Measurements from ENCODE around the gene STRN3. TPM values are rescaled to one million over a fixed set of nuclear protein-coding genes. Genes with fewer than 3 reads are reported as not detected.
A peak's percentile ranks its signal among the peaks of the same experiment; 100 is the strongest.
"Not testable (repeated sequence)": the region's sequence is repeated elsewhere in the genome, so short reads cannot be mapped to it uniquely, and the experiment has no call there.

The STRN3 gene
- total RNA-seq, 2 donors from 2014 or later, result 22.5 to 25.9 TPM

DNA sequence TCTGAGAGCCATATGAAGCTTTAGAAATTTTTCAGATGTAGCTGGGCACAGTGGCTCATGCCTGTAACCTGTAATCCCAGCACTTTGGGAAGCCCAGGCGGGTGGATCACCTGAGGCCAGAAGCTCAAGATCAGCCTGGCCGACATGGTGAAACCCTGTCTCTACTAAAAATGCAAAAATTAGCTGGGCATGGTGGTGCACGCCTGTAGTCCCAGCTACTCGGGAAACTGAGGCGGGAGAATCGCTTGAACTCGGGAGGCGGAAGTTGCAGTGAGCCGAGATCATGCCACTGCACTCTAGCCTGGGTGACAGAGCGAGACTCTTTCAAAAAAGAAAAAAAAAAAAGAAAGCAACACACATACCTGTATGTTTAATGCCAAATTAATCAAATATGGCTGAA, 16.7 kb upstream of the STRN3 start:
- not testable (repeated sequence) for H3K27ac Mint-ChIP-seq; DNase-seq (ENCODE audit: low spot score in 2 of 2)

DNA sequence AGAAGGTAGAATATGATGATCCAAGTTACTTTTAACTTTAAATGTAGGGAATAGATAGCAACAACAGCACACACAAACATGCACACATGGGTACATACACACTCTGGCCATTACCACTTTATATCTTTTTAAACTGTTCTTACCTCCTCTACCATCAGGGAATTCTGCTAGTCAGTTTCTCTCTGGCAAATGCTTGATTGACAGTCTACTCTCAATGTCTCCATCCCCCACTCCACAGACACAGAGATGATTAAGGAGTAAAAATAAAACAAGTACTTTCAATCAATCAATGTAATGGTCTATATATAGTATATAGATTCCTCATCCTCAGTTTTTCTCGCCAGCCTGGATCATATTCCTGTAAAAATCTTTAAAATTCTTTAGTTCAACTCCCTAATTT, 16.1 kb upstream of the STRN3 start:
- H3K9me3 Mint-ChIP-seq, result no peaks in the 10 kb centered on the region
- H3K36me3 Mint-ChIP-seq, result no peaks in the 10 kb centered on the region
- H3K27ac Mint-ChIP-seq, result no peak overlapping the region
- ATAC-seq, result no peak
- no peak for DNase-seq (ENCODE audit: low spot score in 2 of 2)

More for the DNA sequence above, 16.7 kb upstream of the STRN3 start:
- not testable (repeated sequence) for H3K9me3 Mint-ChIP-seq, ATAC-seq, H3K36me3 Mint-ChIP-seq

DNA sequence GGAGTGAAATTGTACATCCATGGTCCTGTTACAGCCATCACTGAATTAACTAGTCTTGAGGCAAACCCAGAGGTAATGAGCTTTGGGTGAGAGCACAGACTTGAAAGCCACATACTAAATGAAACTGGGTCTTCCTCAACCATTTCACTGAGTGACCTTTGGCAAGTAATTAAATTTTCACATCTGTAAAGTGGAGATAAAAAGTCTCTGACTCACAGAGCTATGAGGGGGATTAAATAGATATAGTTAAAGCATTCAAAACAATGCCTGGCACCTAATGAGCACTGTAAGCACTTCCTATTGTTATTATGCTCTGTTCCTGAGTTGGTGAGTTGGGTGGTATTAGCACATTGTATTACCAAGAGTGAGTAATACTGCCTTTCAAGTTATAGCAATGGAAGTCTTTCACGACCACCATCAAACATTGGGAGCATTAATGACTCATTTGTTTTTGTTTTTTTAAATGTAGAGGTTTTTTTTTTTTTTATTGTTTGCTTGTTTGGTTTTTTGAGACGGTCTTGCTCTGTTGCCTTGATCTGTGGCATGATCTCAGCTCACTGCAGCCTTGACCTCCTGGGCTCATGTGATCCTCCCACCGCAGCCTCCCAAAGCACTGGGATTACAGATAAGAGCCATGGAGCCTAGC, 12.5 kb upstream of the STRN3 start:
- ATAC-seq (no peak), DNase-seq (ENCODE audit: low spot score in 2 of 2) (no peak)
- no peak overlapping the region for H3K27ac Mint-ChIP-seq
- no peaks in the 10 kb centered on the region for H3K9me3 Mint-ChIP-seq
- H3K36me3 Mint-ChIP-seq, result no peaks in the 10 kb centered on the region

DNA sequence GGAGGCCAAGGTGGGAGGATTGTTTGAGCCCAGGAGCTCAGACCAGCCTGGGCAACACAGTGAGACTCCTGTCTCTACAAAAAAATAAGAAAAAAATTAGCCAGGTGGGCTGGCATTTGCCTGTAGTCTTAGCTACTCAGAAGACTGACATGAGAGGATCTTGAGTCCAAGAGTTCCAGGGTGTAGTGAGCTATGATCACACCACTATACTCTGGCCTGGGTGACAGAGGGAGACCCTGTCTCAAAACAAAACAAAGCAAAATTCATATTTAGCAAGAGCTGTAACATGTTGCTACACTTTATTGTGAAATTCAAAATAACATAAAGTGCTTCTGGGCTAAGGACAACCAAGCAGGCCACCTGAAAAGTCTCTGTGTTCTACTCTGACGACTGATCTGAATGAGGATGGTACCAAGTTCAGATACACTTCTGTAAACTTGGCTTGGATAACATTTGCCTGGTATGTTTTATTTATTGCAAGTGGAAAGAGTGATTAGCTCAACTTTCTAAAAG, 11.6 kb upstream of the STRN3 start:
- Mint-ChIP-seq H3K27ac (no peak overlapping the region), H3K36me3 (no peaks in the 10 kb centered on the region), H3K9me3 (no peaks in the 10 kb centered on the region)
- DNase-seq (ENCODE audit: low spot score in 2 of 2), result no peak
- ATAC-seq, result no peak

DNA sequence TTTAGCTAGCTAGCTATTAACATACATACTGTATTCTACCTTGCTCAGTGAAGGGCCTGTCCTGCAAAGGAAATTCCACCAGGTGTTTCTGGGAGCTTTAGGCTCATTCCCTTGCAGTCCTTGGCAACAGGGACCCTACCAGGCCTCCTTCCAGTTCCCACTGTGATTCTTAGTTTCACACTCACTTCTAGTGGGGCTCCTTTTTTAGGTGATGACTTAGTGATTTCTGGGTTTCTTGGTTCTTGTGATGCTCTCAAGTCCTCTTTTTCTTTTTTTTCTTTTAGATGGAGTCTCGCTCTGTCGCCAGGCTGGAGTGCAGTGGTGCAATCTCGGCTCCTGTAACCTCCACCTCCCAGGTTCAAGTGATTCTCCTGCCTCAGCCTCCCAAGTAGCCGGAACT, 10.4 kb upstream of the STRN3 start:
- Mint-ChIP-seq H3K36me3 (no peaks in the 10 kb centered on the region), H3K27ac (no peak overlapping the region), H3K9me3 (no peaks in the 10 kb centered on the region)
- ATAC-seq (no peak), DNase-seq (ENCODE audit: low spot score in 2 of 2) (no peak)

DNA sequence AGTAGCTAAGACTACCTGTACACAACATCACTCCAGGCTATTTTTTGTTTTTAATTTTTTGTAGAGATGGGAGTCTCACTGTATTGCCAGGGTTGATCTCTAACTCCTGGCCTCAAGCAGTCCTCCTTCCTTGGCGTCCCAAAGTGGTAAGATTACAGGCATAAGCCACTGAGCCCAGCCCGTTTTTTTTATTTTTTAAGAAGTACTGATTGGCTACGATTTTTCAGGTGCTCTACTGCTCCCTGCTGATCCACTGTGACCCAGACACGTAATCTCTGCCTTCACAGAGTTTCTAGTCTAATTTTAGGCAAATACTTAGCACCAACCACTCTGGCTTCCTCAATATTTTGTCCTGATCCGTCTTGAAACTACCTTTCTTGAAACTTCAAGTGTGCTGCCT, 4.3 kb upstream of the STRN3 start:
- Mint-ChIP-seq H3K36me3 (peaks cover 0 to 7% of the 10 kb centered on the region in 2 donors), H3K27ac (peak overlapping the region in 1 of 2 donors; percentile 72), H3K9me3 (no peaks in the 10 kb centered on the region)
- ATAC-seq, result no peak
- DNase-seq (ENCODE audit: low spot score in 2 of 2), result no peak

DNA sequence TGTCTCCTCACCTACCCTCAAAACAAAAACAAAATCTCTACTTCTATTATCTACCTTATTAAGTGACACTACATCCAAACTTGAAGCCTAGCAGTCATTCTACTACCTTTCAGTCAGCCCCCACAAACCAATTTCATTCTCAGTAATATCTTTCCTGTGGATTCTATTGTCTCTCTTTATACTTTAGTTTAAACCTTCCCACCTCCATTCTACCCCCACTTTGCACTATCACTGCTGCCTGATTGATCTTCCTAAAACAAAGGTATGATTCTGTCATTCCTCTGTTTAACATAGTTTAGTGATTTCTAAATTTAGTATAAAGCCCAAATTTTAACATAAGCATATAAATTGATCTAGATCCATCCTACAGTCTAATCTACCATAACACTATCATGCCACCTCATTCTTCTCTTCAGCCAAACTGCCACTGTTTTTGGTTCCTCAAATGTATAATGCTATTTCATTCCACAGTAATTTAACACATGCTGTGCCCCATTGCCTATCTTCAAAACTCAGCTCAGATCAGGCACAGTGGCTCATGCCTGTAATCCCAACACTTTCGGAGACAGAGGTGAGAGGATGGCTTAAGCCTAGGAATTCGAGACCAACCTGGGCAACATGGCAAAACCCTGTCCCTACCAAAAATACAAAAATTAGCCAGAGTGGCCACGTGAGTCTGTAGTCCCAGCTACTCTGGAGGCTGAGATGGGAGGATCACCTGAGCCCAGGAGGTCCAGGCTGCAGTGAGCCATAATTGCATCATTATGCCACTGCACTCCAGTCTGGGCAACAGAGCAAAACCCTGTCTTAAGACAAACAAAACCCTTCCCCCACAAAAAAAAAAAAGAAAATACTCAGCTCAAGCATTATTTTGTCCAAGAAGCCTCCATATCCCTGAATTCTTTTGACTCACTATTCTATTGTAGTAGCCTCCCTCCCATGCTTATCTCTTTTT, 3.1 kb upstream of the STRN3 start:
- Mint-ChIP-seq H3K36me3 (peaks cover 8 to 17% of the 10 kb centered on the region in 2 donors), H3K27ac (peak overlapping the region in 1 of 2 donors; percentile 27), H3K9me3 (no peaks in the 10 kb centered on the region)
- peak in 1 of 2 donors; percentile 12 for ATAC-seq
- no peak for DNase-seq (ENCODE audit: low spot score in 2 of 2)

DNA sequence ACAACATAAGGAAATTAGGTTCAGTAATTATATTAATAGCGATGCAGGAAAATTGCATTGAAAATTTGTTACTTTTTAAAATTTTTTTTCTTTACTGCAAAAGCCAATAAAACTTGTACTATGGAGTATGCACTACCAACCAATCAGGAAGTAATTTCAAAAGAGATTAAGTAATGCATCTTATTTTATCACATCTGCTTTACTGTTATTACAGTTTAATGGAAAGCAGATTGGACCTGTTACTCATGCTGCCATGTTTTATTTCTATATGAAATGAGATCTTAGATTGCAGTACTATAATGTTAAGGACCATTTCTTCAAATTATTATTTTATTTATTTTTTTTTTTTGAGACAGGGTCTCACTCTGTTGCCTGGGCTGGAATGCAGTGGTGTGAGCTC, 1.7 kb upstream of the STRN3 start:
- ATAC-seq (no peak), DNase-seq (ENCODE audit: low spot score in 2 of 2) (no peak)
- Mint-ChIP-seq H3K36me3 (peaks cover 11 to 17% of the 10 kb centered on the region in 2 donors), H3K27ac (no peak overlapping the region), H3K9me3 (no peaks in the 10 kb centered on the region)

DNA sequence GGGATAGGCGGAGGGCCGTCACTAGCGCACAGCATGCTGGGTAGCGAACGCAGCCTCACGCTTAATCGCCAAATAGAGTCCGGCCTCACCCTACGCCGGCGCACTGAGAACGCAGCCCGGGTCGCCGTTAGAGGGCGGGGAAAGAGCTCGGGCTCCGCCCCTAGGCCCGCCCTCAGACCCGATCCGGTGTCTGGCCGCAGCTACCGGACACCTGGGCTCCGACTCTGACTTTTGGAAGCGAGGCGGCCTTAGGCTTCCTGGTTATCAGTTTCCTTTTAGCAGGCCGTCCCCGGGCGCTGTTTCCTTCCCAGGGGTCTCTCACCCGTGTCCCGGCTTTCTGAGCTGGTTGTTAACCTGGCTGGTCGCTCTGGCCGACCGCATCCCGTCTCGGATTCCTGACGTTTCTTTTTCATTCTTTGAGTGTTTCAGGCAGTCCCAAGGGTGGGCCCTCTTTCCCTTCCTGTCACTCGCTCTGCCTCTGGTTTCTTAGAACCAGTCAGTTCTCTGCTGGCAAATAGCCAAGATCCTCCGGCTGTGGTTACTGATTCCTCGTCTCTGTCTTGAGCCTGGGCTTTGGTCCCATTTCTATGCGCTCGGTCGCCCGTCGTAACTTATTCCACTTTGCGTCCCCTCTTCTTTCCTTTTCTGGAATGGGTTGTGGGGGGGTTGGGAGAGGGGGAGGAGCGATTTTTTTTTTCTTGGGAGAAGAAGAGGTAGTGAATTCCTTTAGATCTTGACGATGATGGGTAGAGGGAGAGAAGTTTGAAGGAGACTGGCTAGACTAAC, 464 bp upstream of the STRN3 start:
- DNase-seq (ENCODE audit: low spot score in 2 of 2), result peak; percentile 90 to 95
- Mint-ChIP-seq H3K9me3 (no peaks in the 10 kb centered on the region), H3K27ac (peak overlapping the region; percentile 97 to 98), H3K36me3 (peaks cover 16 to 18% of the 10 kb centered on the region in 2 donors)
- ATAC-seq, result peak; percentile 94 to 95

DNA sequence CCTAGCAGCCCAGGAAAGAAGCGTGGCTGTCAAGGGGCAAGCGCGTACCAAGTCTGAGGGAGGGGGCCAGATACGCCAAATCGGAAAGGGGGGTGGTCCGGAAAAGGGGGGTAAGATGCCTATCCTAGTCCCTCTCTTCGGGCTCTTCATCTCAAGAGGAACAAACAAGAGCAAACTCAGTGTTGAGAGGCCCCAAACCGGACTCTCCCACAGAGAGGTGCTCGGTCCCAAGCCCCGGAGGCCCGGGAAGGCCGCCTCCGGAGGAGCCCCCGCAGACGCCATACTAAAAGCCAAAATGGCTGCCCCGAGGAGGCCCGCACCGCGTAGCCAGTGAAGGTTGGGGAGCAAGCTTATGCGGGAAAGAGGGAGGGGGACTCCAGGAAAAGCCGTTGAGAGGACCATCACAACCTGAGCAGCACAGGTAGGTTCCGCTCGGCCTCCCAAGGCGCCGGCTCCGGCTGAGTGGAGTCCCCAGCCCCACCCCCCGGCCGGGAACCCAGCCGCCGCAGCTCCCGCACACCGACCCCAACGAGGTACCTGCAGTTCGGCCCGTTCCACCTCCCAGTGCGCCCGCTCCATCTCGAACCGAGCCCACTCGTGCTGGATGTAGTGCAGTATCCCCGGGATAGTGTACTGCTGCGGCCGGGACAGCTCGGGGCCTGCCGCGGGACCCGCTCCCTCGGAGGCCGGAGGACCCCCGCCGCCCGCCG, 657 bp downstream of the STRN3 start, which contains the start of gene AP4S1:
AP4S1 (plus strand) TSS at position 283 of the 710 bp plus-strand sequence. CDS start 40,548 bp downstream, outside the sequence.
- Mint-ChIP-seq H3K36me3 (peaks cover 23 to 27% of the 10 kb centered on the region in 2 donors), H3K27ac (peak within 1 kb of the TSS; percentile 97 to 98), H3K9me3 (no peaks in the 10 kb centered on the region)
- peak; percentile 59 to 66 for DNase-seq (ENCODE audit: low spot score in 2 of 2)
- peak; percentile 12 to 17 for ATAC-seq

DNA sequence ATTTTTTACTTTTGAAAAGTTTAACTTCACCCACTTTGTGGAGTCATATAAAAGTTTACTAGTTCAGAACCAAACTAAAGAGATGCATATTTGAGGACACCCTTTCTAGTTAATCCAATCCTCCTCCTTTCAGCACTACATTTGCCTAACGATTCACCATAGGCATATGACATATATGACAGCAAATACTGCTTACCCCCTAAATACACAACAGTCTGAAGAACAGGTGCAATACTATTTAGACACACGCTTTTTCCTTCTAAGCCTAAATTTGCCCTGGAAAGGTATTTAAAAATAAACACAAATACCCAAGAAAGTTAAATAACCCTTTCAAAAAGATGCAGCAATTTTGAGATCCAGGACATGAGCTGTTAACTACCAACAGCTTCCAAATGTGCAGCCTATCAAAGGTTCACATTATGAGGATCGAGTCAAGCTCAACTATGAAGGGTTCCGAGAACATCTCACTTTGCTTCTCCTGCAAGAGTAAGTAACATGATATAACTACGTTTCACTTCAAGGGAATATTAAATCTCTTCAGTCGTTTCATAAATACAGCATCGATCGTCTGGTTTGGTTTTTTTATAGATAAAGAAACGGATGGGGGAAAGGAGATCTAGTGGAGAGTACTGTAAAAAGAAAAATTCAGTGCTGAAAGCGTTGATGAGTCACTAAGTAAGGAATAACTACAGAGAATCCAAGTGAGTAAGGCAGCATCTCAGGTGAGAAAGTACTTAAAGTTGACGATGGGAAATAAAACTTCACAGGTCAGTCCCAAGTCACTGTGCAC, 1.4 kb downstream of the STRN3 start:
- peak in 1 of 2 donors; percentile 15 for ATAC-seq
- peak overlapping the region; percentile 88 to 97 for H3K27ac Mint-ChIP-seq
- no peaks in the 10 kb centered on the region for H3K9me3 Mint-ChIP-seq
- H3K36me3 Mint-ChIP-seq, result peaks cover 23 to 27% of the 10 kb centered on the region in 2 donors
- no peak for DNase-seq (ENCODE audit: low spot score in 2 of 2)

DNA sequence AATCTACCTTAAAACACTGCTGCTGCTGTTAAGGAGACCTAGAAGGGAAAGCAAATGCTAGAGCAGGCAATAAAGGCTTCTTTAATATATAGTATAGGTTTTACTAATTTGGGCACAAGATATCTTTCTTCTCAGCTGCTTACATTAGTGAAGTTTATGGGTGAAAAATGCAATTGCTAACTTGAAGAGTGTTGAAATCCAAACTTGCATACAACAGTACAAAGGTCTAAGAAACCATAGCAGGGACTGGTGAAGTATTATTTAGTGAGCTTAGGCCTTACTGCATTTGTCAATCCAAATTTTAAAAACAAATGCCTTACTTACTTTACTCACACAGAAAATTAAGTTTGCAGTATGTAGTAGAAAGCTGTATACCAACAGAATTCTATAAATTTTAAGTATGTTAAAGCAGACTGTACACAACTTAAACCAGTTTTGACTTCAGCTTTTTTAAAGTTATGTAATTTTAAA, 2.1 kb downstream of the STRN3 start:
- Mint-ChIP-seq H3K36me3 (peaks cover 23 to 27% of the 10 kb centered on the region in 2 donors), H3K27ac (peak overlapping the region in 1 of 2 donors; percentile 97), H3K9me3 (no peaks in the 10 kb centered on the region)
- ATAC-seq (no peak), DNase-seq (ENCODE audit: low spot score in 2 of 2) (no peak)

DNA sequence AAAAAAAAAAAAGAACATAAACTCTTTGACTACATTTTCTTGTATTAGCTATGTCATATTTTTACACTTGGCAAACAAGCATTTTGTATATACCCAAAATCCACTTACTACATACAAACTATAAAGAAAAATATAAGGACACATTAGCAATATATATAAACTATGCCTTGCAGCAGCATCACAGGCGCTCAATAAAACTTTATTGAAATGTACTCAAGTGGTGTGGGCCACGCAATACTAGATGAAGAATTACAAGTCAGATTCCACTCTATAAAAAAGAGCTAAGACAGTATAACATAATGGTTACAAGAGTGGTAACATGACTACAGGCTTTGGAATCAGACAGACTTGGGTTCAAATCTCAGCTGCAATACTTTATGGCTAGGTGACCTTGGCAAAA, 3.8 kb downstream of the STRN3 start:
- DNase-seq (ENCODE audit: low spot score in 2 of 2), result no peak
- ATAC-seq, result no peak
- Mint-ChIP-seq H3K27ac (peak overlapping the region in 1 of 2 donors; percentile 29), H3K36me3 (peaks cover 23 to 27% of the 10 kb centered on the region in 2 donors), H3K9me3 (no peaks in the 10 kb centered on the region)

DNA sequence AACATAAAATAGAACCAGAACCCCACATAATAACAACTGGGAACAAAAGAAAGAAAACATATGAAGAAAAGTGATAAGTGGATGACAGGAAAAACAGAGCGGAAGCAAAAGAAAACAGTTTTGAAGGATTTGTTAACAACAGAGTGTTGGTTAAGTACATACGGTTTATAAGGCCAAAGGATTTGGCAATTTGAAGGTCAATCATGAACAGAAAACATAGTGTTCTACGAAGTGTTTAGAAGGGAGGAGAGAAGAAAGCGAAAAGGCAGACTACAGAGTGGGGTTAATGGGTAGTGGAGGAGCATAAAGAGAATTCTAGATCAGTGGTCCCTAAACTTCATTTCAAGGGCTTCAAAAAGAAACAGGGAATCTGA, 4.6 kb downstream of the STRN3 start:
- H3K9me3 Mint-ChIP-seq, result no peaks in the 10 kb centered on the region
- H3K27ac Mint-ChIP-seq, result peak overlapping the region in 1 of 2 donors; percentile 18
- DNase-seq (ENCODE audit: low spot score in 2 of 2) (no peak), ATAC-seq (no peak)
- H3K36me3 Mint-ChIP-seq, result peaks cover 17 to 27% of the 10 kb centered on the region in 2 donors

Data from activated naive CD4-positive, alpha-beta T cell treated with anti-CD3 and anti-CD28 coated beads, Interleukin-2, amount 50 U/mL, for 72 hours (primary cell).